Measurements from ENCODE around the gene UVSSA.

GRCh38 chr4:1347410-1347864 lies 429 bp downstream of the UVSSA start:
- TF ChIP-seq POLR2A (IDR thresholded peaks at IDR 0.05) (no peak), CTCF (IDR thresholded peaks at IDR 0.05 in 4 of 5, conservative IDR thresholded peaks at IDR 0.05 in 1 of 5) (no peak)

Data from gastrocnemius medialis (tissue), 4 donors.